GM13976 (cell line): Measurements from ENCODE around the gene SPIRE1.

Experiments used
- DNase-seq: peaks from one replicate; pipeline ENCODE4 v3.0.0; 2012; ENCODE audit warnings: low spot score
- CTCF ChIP-seq: IDR thresholded peaks from 2 replicates; pipeline ENCODE4 v1.5.1; 2012; ENCODE audit warnings: borderline replicate concordance, mild to moderate bottlenecking; ENCODE audit not compliant: insufficient read depth; ENCODE audit errors: extremely low read depth, missing control alignments, control extremely low read depth
- in situ Hi-C: fragments of 300-500 bp; cut with MboI; formaldehyde crosslinking; loops from one replicate; pipeline ENCODE4 v1.12.0; 2022; ENCODE audit warnings: low sequenced_read_pairs, mixed read lengths, inconsistent platforms; ENCODE audit not compliant: unreplicated experiment

SPIRE1 gene

DNA sequence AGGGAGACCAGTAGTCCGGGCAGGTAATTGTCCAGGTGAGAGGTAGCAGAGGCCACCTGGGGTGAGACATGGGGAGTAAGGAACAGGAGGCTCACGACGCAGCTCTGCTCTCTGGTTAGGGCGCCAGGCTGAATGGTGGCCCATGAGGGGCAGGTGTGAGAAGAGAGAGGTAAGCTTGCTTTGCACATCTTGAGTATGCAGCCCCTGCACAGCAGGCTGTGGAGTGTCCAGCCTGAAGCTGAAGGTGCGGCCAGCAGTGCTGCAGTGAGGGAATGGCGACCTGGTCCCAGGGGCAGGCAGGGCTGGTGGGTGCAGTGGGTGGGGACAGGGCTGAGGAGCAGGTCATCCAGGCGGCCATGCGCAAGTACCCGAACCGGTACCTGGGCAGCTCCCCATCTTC lies 234.5 kb downstream of the SPIRE1 start:
- no peak for TF ChIP-seq CTCF
- DNase-seq, result no peak
- in situ Hi-C loops, result no loop called here

DNA sequence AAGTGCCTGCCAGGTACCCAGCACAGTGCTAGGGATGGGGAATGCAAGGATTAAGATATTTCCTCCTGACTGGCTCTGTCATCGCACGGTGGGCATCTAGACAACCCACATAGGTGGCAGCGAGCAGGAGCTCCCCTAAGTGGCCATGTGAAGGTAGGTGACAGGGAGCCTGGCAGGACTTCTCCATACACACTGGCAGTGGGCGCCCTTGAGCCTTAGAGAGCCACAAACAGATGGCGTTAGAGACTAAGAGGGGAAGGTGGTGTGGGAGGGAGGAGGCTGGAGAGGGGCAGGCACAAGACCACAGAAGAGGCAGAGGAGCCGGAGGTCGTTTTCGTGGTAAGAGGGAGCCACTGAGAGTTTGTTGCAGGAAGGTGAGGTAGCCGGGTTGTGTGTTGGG lies 235.0 kb downstream of the SPIRE1 start:
- no peak for DNase-seq
- peak; percentile 8 for TF ChIP-seq CTCF
- in situ Hi-C loops, result no loop called here

DNA sequence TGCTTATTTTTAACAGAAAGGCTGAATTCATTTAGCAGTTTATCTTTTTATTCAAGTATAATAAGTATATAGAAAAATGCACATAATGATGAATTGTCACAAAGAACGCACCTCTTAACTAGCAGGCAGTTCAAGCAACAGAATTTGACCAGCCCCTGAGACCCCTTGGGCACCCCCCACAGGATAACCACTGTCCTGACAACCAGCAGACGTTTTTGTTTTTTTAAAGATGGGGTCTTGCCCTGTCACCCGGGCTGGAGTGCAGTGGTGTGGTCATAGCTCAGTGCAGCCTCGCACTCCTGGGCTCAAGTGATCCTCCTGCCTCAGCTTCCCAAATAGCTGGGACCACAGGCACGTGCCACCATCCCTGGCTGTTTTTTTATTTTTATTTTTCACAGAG lies 236.2 kb downstream of the SPIRE1 start:
- no peak for DNase-seq
- in situ Hi-C loops, result no loop called here
- no peak for TF ChIP-seq CTCF

- peak; percentile 60 for DNase-seq
- in situ Hi-C loops, result no loop called here
- TF ChIP-seq CTCF, result no peak
These were observed 237.0 kb downstream of the SPIRE1 start for GRCh38 chr18:12420821-12421421.

DNA sequence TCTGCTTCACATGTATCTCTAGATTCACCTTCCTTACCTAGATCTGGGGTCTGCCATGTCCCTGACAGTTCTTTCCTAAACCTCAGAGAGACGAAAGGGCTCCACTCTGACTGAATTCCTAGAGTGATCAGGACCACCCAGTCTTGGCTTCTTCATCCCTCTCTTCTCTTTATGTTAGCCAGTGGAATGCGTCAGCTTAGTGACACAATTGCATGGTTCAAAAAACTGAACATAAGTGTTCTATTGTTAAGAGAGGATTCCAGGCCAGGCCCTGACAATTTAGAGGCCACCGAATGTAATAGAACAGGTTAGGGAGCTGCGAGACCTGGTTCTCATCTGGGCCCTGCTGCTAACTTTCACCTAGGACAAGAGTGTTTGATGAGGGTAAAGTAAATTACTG lies 240.2 kb downstream of the SPIRE1 start:
- no peak for TF ChIP-seq CTCF
- in situ Hi-C loops, result no loop called here
- no peak for DNase-seq

- in situ Hi-C loops, result no loop called here
- TF ChIP-seq CTCF, result no peak
- no peak for DNase-seq
These were observed 241.7 kb downstream of the SPIRE1 start for GRCh38 chr18:12416098-12416729.
